Activated T-helper 1 cell treated with anti-CD3 and anti-CD28 coated beads, Interleukin-12 subunit alpha, Interleukin-12 subunit beta, Interleukin-2, Interleukin-4 antibody, amounts not matched to agents 30 ng/mL and 10 ng/mL and 1 ng/mL, durations not matched to agents 14 hours and 24 hours and 36 hours (primary cell): Measurements from ENCODE around the gene SLC19A1. TPM values are rescaled to one million over a fixed set of nuclear protein-coding genes. Genes with fewer than 3 reads are reported as not detected.
A peak's percentile ranks its signal among the peaks of the same experiment; 100 is the strongest.

Experiments
- DNase-seq: peaks from one replicate; pipeline ENCODE4 v3.0.0; 2021; ENCODE audit warnings: low spot score
- H3K27ac Mint-ChIP-seq: one replicate; pipeline ENCODE4 v1.8.0; 2021; ENCODE audit warnings: mild to moderate bottlenecking, mixed read lengths
- H3K27me3 Mint-ChIP-seq: one replicate; pipeline ENCODE4 v1.8.0; 2022; ENCODE audit warnings: mild to moderate bottlenecking, moderate library complexity, mixed read lengths; ENCODE audit not compliant: insufficient read depth
- H3K36me3 Mint-ChIP-seq: one replicate; pipeline ENCODE4 v1.8.0; 2021; ENCODE audit warnings: low read depth, mixed read lengths
- H3K4me1 Mint-ChIP-seq: one replicate; pipeline ENCODE4 v1.8.0; 2021; ENCODE audit warnings: low read depth, mixed read lengths
- H3K4me3 Mint-ChIP-seq: one replicate; pipeline ENCODE4 v1.8.0; 2021; ENCODE audit warnings: mild to moderate bottlenecking, moderate library complexity, mixed read lengths
- H3K9me3 Mint-ChIP-seq: one replicate; pipeline ENCODE4 v1.8.0; 2021; ENCODE audit warnings: mixed read lengths
- intact Hi-C: fragments of 100-400 bp; cut with micrococcal nuclease; formaldehyde crosslinking; loops from one replicate; pipeline ENCODE4 v1.15.1; 2024
- total RNA-seq: library from RNA; stranded (reverse); gene quantifications from 2 replicates; pipeline ENCODE4 v1.2.3, GENCODE V29; 2022

Gene SLC19A1
- total RNA-seq, 1 donor from 2014 or later, result 105 TPM

DNA sequence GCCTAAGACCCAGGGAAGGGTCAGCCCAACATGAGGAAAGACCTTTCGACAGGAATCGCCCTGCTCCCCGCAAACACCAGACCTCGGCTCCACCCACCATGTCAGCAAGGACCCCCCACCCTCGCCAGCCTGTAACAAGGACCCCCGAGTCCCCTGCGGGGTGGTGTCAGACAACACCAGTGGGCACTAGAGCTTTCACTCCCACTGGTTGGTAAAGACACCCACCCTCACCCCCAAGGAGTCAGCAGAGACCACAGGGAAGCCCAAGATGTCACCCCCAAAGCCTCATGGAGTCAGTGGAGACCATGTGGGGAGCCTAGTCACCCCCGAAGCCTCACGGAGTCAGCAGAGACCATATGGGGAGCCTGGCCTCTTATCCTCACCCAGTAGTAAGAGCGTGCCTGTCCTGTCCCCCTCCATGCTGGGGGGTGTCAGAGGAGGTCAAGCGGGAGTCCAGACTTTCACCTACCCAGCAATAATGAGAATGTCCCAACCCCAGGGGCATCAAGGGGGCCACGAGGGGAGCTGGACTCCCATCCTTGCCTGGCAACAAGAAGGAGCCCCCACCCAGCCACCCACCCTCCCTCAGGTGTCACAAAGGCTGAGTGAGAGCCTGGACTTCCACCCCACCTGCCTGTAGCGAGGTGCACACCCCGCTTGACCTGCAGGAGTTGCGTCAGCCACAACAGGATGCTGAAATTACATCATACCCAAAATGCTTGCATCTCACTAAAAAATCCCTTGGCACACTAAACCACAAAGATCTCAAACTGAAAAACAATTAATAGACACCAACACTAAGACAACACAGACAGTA lies 24.8 kb downstream of the SLC19A1 start:
- intact Hi-C loops, result no loop called here
- peak; percentile 21 for DNase-seq
- Mint-ChIP-seq H3K27ac (peak overlapping the region; percentile 79), H3K4me3 (peak overlapping the region; percentile 43), H3K4me1 (peaks cover 18% of the 10 kb centered on the region), H3K36me3 (peaks cover 53% of the 10 kb centered on the region), H3K9me3 (peaks cover 45% of the 10 kb centered on the region), H3K27me3 (no peaks in the 10 kb centered on the region)

GRCh38 chr21:45516671-45517151 lies 25.5 kb downstream of the SLC19A1 start:
- H3K36me3 Mint-ChIP-seq, result peaks cover 46% of the 10 kb centered on the region
- intact Hi-C loops, result no loop called here

GRCh38 chr21:45516071-45516670 lies 26.1 kb downstream of the SLC19A1 start:
- H3K4me1 Mint-ChIP-seq, result peaks cover 18% of the 10 kb centered on the region
- peaks cover 32% of the 10 kb centered on the region for H3K9me3 Mint-ChIP-seq
- peaks cover 40% of the 10 kb centered on the region for H3K36me3 Mint-ChIP-seq
- no peaks in the 10 kb centered on the region for H3K27me3 Mint-ChIP-seq
- no peak overlapping the region for H3K4me3 Mint-ChIP-seq
- no peak overlapping the region for H3K27ac Mint-ChIP-seq
- intact Hi-C loops, result no loop called here
- no peak for DNase-seq

More at GRCh38 chr21:45516671-45517151, 25.5 kb downstream of the SLC19A1 start:
- DNase-seq, result no peak
- no peak overlapping the region for H3K4me3 Mint-ChIP-seq
- peaks cover 38% of the 10 kb centered on the region for H3K9me3 Mint-ChIP-seq
- no peak overlapping the region for H3K27ac Mint-ChIP-seq
- H3K4me1 Mint-ChIP-seq, result peaks cover 18% of the 10 kb centered on the region
- H3K27me3 Mint-ChIP-seq, result no peaks in the 10 kb centered on the region

DNA sequence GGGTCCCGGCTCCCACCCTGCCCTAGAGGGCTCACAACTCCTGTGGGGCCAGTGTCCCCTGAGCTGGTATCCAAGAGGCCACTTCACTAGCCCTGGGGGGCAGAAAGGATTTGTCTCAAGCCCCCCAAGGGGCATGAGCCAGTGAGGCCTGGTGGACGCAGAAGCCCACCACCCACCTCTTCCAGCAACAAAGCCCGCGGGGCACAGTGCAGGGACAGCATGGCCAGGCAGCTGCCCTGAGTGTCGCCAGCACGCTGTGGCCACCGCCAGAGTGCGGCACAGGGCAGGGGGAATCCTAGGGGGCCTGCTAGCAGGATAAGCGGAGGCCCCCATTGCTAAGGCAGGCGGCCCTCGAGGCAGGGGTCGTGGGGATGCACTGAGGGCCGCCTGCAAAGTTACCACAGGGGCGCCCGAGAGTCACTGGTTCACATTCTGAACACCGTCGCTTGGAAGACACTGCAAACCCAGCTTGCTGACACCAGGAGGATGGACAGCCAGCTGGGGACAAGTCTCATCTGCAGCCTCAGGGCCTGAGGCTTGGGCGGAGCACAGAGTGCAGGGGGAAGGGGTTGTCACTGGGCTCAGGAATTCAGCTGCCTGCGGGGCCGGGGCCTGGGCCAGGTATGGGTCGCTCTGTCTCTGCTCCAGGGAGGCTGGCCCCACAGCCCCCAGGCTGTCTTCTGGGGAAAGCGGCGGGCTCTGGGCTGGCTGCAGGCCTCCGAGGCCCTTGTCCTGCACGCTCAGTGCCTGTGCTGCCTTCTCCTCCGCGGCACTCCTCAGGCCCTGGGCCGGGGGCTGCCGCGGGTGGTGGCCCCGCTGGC lies 26.8 kb downstream of the SLC19A1 start:
- Mint-ChIP-seq H3K4me1 (peaks cover 18% of the 10 kb centered on the region), H3K27me3 (no peaks in the 10 kb centered on the region), H3K36me3 (peaks cover 33% of the 10 kb centered on the region), H3K27ac (peak overlapping the region; percentile 12), H3K9me3 (peaks cover 27% of the 10 kb centered on the region), H3K4me3 (no peak overlapping the region)
- intact Hi-C loops, result no loop called here
- DNase-seq, result no peak

DNA sequence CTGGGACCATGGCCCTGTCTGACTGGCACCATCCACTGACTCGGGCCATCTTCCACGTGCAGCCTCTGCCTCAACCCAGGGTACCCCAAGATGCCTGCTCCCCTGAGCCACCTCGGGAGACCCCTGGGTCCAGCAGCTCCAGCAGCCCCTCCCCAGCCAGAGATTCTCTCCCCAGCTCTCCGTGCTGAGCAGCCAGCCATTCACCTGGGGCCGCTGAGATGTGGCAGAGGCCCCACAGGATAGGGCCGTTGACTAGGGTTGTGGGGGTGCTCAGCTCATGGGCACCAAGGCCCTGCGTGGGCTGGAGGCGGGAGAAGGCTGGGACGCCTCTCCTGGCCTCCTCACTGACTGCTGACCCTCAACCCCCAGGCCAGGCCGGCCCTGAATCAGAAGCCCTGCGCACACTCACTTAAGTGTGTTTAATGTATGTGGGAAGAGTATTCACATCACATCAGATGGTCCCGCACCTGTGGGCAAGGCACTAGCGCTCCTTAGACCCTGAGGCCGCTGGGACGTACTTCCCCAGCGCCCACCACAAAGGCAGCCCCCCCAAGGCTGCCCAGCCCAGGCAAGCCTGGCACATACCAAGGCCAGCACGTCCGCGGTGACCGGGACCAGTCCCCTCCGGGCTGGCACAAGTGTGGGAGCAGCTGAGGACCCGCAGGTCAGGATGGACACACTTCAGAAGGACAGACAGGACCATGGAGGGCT lies 27.8 kb downstream of the SLC19A1 start:
- Mint-ChIP-seq H3K27me3 (no peaks in the 10 kb centered on the region), H3K9me3 (peaks cover 18% of the 10 kb centered on the region), H3K27ac (peak overlapping the region; percentile 12), H3K4me1 (peaks cover 18% of the 10 kb centered on the region), H3K4me3 (no peak overlapping the region), H3K36me3 (peaks cover 23% of the 10 kb centered on the region)
- no peak for DNase-seq
- intact Hi-C loops, result no loop called here

- Mint-ChIP-seq H3K4me1 (peaks cover 13% of the 10 kb centered on the region), H3K4me3 (no peak overlapping the region), H3K27ac (peak overlapping the region; percentile 12), H3K9me3 (peaks cover 12% of the 10 kb centered on the region), H3K27me3 (no peaks in the 10 kb centered on the region), H3K36me3 (peaks cover 17% of the 10 kb centered on the region)
- DNase-seq, result no peak
- intact Hi-C loops, result no loop called here
Observed at GRCh38 chr21:45513741-45514310, 28.4 kb downstream of the SLC19A1 start.

- Mint-ChIP-seq H3K27ac (no peak overlapping the region), H3K4me1 (peaks cover 6% of the 10 kb centered on the region), H3K27me3 (no peaks in the 10 kb centered on the region), H3K36me3 (peaks cover 10% of the 10 kb centered on the region), H3K9me3 (peaks cover 5% of the 10 kb centered on the region), H3K4me3 (no peak overlapping the region)
- intact Hi-C loops, result no loop called here
- no peak for DNase-seq
Observed at GRCh38 chr21:45513003-45513717, 29.1 kb downstream of the SLC19A1 start.

GRCh38 chr21:45512626-45513002 lies 29.6 kb downstream of the SLC19A1 start:
- no peak for DNase-seq
- Mint-ChIP-seq H3K27me3 (no peaks in the 10 kb centered on the region), H3K27ac (no peak overlapping the region), H3K9me3 (no peaks in the 10 kb centered on the region), H3K36me3 (peaks cover 5% of the 10 kb centered on the region), H3K4me1 (peaks cover under 1% of the 10 kb centered on the region), H3K4me3 (no peak overlapping the region)
- intact Hi-C loops, result no loop called here

- intact Hi-C loops, result no loop called here
- no peak overlapping the region for H3K4me3 Mint-ChIP-seq
- H3K9me3 Mint-ChIP-seq, result no peaks in the 10 kb centered on the region
- H3K27me3 Mint-ChIP-seq, result no peaks in the 10 kb centered on the region
- no peak for DNase-seq
- H3K27ac Mint-ChIP-seq, result no peak overlapping the region
- H3K36me3 Mint-ChIP-seq, result peaks cover 1% of the 10 kb centered on the region
- H3K4me1 Mint-ChIP-seq, result no peaks in the 10 kb centered on the region
Observed at GRCh38 chr21:45511661-45512431, 30.4 kb downstream of the SLC19A1 start.

- Mint-ChIP-seq H3K36me3 (peaks cover 1% of the 10 kb centered on the region), H3K4me1 (no peaks in the 10 kb centered on the region), H3K27me3 (no peaks in the 10 kb centered on the region), H3K4me3 (no peak overlapping the region), H3K27ac (peak overlapping the region; percentile 8), H3K9me3 (no peaks in the 10 kb centered on the region)
- intact Hi-C loops, result no loop called here
- DNase-seq, result no peak
Observed at GRCh38 chr21:45511007-45511406, 31.2 kb downstream of the SLC19A1 start.

DNA sequence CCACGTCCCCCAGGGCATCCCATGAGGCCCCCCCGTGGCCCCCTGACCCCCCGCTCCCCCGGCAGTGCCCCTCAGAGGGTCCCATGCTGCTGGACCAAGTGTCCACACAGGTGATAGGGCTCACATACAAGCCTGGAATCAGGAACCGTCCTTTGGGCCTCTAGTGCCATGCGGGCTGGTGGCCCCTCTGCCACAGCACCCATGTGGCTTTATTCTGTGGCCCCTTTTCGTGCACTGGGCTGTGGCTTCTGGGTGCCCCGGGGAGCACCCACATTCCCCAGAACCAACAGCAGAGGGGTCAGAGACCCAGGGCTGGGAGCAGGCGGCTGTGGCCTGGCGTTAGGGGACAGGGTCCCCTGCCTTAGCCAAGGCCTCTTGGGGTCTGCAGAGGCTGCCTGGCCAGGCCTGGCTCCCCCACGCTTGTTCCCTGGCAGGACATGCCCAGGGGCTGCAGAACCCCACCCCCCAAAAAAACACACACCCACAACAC lies 31.7 kb downstream of the SLC19A1 start:
- H3K36me3 Mint-ChIP-seq, result peaks cover 1% of the 10 kb centered on the region
- no peaks in the 10 kb centered on the region for H3K4me1 Mint-ChIP-seq
- H3K9me3 Mint-ChIP-seq, result no peaks in the 10 kb centered on the region
- intact Hi-C loops, result no loop called here
- H3K4me3 Mint-ChIP-seq, result no peak overlapping the region
- H3K27ac Mint-ChIP-seq, result no peak overlapping the region
- no peak for DNase-seq
- H3K27me3 Mint-ChIP-seq, result no peaks in the 10 kb centered on the region
